ENCODE measurements around the gene PSMD1. TPM values are rescaled to one million over a fixed set of nuclear protein-coding genes. Genes with fewer than 3 reads are reported as not detected.

Gene PSMD1
- total RNA-seq, 4 donors from 2014 or later = 45.5 to 60.2 (median 56.8) TPM

DNA sequence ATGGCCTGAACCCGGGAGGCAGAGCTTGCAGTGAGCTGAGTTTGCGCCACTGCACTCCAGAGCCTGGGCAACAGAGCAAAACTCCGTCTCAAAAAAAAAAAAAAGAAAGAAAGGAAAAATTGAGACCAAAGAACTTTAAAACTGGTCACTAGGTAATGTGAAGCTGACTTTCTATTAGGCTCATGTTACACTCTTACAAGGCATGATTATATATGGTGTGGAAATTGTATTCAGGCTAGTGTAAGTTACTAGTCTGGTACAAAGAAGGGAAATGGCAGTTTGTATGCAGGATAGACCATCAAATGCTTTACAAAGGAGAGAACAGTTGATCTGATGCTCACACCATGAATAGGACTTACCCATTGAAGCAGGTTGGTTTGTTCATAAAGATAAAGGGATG, 106.3 kb downstream of the PSMD1 start:
- H3K27ac ChIP-seq = no peak overlapping the region
- DNase-seq (ENCODE audit: low spot score in 2 of 2) = no peak
- H3K9me3 ChIP-seq = no peaks in the 10 kb centered on the region
- no peak overlapping the region for H3K4me3 ChIP-seq
- 92% methylated on average over 3 of the region's 3 CpGs for WGBS
- H3K4me1 ChIP-seq = peaks cover 13% of the 10 kb centered on the region
- no peaks in the 10 kb centered on the region for H3K27me3 ChIP-seq
- H3K36me3 ChIP-seq = peaks cover 30% of the 10 kb centered on the region
- no peak for TF ChIP-seq EP300 (IDR thresholded peaks at IDR 0.05)

DNA sequence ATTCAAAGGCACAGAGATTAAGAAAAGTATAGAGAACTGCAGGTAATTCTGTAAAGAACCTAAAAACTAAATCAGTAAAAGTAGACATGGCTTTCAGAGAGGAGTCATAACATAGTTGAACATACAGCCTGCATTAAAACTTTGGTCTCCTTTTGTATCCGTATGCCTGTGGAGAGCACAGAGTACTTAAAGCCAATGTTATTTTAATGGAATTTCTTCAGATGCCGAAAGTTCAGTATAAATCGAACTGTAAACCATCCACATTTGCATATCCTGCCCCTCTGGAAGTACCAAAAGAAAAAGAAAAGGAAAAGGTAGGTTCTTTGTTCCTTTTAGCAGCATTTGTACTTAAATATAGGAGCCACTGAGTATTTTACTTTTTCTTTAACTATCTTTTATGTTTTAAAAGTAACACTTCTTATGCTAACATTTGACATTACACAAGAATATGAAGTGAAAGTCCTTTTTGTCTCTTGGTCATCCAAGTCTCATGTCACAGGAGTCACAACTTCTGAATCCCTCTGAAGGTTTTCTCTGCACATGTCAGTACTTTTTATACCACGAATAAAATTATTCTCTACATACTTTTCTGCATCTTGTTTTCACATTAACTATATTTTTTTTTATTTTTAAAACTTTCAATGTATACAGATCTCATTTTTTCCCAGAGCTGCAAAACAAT, 106.9 kb downstream of the PSMD1 start:
- Histone ChIP-seq H3K27ac (no peak overlapping the region), H3K4me3 (no peak overlapping the region), H3K4me1 (peaks cover 13% of the 10 kb centered on the region), H3K27me3 (no peaks in the 10 kb centered on the region), H3K9me3 (no peaks in the 10 kb centered on the region), H3K36me3 (peaks cover 35% of the 10 kb centered on the region)
- DNase-seq (ENCODE audit: low spot score in 2 of 2) = no peak
- 93% methylated on average over 4 of the region's 4 CpGs for WGBS
- TF ChIP-seq EP300 (IDR thresholded peaks at IDR 0.05) (no peak), POLR2A (IDR thresholded peaks at IDR 0.05) (no peak), POLR2AphosphoS5 (IDR thresholded peaks at IDR 0.05) (no peak)
- TF ChIP-seq, protein P1, sequence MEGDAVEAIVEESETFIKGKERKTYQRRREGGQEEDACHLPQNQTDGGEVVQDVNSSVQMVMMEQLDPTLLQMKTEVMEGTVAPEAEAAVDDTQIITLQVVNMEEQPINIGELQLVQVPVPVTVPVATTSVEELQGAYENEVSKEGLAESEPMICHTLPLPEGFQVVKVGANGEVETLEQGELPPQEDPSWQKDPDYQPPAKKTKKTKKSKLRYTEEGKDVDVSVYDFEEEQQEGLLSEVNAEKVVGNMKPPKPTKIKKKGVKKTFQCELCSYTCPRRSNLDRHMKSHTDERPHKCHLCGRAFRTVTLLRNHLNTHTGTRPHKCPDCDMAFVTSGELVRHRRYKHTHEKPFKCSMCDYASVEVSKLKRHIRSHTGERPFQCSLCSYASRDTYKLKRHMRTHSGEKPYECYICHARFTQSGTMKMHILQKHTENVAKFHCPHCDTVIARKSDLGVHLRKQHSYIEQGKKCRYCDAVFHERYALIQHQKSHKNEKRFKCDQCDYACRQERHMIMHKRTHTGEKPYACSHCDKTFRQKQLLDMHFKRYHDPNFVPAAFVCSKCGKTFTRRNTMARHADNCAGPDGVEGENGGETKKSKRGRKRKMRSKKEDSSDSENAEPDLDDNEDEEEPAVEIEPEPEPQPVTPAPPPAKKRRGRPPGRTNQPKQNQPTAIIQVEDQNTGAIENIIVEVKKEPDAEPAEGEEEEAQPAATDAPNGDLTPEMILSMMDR (IDR thresholded peaks at IDR 0.05) = no peak

DNA sequence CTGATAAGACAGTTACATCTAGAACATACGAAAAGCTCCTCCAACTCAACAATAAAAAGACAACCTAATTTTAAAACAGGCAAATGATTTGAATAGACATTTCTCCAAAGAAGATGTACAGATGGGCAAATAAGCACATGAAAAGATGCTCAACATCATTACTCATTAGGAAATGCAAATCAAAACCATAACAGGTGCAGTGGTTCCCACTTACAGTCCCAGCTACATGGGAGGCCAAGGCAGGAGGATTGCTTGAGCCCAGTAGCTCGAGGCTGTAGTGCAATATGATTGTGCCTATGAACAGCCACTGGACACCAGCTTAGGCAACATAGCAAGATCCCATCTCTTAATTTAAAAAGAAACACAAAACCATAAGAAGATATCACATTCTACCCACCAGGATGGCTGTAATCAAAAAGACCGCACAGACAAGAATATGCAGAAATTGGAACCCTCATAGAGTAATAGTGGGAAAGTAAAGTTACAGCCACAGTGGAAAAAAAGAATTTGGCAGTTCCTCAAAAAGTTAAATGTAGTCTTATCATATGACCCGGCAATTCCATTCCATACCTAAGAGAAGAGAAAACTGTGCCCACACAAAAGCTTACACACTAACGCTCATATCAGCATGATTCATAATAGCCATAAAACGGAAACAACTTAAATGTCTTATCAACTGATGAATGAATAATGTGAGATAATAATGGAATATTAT, 111.2 kb downstream of the PSMD1 start:
- Histone ChIP-seq H3K4me1 (peaks cover 5% of the 10 kb centered on the region), H3K4me3 (no peak overlapping the region), H3K27ac (no peak overlapping the region), H3K27me3 (no peaks in the 10 kb centered on the region), H3K36me3 (peaks cover 61% of the 10 kb centered on the region), H3K9me3 (no peaks in the 10 kb centered on the region)
- WGBS = 93% methylated on average over 6 of the region's 6 CpGs
- TF ChIP-seq EP300 (IDR thresholded peaks at IDR 0.05) = no peak
- TF ChIP-seq POLR2A (IDR thresholded peaks at IDR 0.05) = no peak
- TF ChIP-seq, protein P1 (IDR thresholded peaks at IDR 0.05) = no peak
- no peak for TF ChIP-seq POLR2AphosphoS5 (IDR thresholded peaks at IDR 0.05)
- DNase-seq (ENCODE audit: low spot score in 2 of 2) = no peak

DNA sequence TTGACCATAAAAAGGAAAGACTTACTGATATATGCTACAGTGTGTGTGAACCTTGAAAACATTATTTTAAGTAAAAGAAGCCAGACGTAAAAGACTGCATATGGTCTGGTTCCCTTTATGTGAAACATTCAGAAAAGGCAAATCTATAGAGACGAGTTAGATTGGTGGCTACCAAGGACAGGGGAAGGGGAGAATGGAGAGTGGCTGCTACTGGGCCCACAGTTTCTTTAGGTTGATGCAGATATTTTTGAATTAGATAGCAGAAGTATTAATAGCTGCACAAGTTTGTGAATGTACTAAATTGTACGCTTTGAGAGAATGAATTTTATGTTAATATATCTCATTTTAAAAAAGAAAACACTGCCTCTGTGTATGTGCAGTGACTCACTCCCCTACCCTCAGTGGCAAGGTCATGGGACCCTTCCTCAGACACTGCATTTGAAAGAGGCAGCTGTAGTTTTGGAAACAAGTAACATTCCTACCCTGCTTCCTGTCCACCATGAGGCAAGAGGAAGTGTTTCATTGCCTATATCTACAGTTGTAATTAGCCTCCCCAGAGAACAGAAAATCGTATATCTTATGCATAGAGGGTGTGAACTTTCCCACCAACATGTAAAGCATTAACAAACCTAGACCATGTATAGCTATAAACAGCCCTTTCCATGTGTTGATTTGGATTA, 111.9 kb downstream of the PSMD1 start:
- Histone ChIP-seq H3K36me3 (peaks cover 67% of the 10 kb centered on the region), H3K9me3 (no peaks in the 10 kb centered on the region), H3K27ac (no peak overlapping the region), H3K27me3 (no peaks in the 10 kb centered on the region), H3K4me1 (peaks cover 5% of the 10 kb centered on the region), H3K4me3 (no peak overlapping the region)
- TF ChIP-seq EP300 (IDR thresholded peaks at IDR 0.05) (no peak), POLR2AphosphoS5 (IDR thresholded peaks at IDR 0.05) (no peak), POLR2A (IDR thresholded peaks at IDR 0.05) (no peak)
- TF ChIP-seq, protein P1 (IDR thresholded peaks at IDR 0.05) = no peak
- DNase-seq (ENCODE audit: low spot score in 2 of 2) = no peak
- 85% methylated on average over 4 of the region's 4 CpGs for WGBS

DNA sequence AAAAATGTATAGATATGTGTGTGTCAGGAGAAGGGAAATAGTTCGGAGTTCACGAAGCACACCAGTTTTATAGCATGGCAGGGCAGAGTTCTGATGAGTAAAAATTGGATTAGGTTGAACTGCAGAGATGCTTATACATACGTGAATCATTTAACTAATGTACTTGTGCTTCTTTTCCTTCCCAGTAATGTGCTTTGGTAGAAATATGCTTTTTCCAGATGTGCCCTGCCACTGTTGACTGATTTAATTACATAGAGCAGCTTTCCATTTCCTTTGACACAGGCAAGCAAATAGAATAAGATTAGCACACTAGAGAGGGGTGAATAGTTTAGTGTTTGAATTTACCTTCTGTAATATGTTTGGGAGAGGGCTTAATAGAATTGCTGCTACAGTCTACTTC, 112.8 kb downstream of the PSMD1 start:
- 83% methylated on average over 3 of the region's 3 CpGs for WGBS
- no peaks in the 10 kb centered on the region for H3K27me3 ChIP-seq
- H3K4me1 ChIP-seq = peaks cover 5% of the 10 kb centered on the region
- no peaks in the 10 kb centered on the region for H3K9me3 ChIP-seq
- TF ChIP-seq POLR2A (IDR thresholded peaks at IDR 0.05) = no peak
- TF ChIP-seq, protein P1 (IDR thresholded peaks at IDR 0.05) = no peak
- TF ChIP-seq POLR2AphosphoS5 (IDR thresholded peaks at IDR 0.05) = no peak
- no peak for TF ChIP-seq EP300 (IDR thresholded peaks at IDR 0.05)
- no peak overlapping the region for H3K27ac ChIP-seq
- peaks cover 67% of the 10 kb centered on the region for H3K36me3 ChIP-seq
- no peak for DNase-seq (ENCODE audit: low spot score in 2 of 2)
- H3K4me3 ChIP-seq = no peak overlapping the region

Data from suprapubic skin (tissue), 4 donors.